COLO829 (cell line): ENCODE results near the gene PDE3B.
"Not testable (repeated sequence)": the region's sequence is repeated elsewhere in the genome, so short reads cannot be mapped to it uniquely, and the experiment has no call there.

Experiments
- DNase-seq: peaks from one replicate; pipeline ENCODE4 v3.0.0; 2012; ENCODE audit warnings: low spot score

Gene PDE3B

GRCh38 chr11:14643697-14644225 is at the start of gene PDE3B:
Gene PDE3B, plus strand, starts transcription at chr11:14643804. Its CDS starts 272 bp downstream, at chr11:14644076.
- peak; percentile 71 for DNase-seq

- DNase-seq, result not testable (repeated sequence)
Measured at GRCh38 chr11:14595261-14595660, 48.3 kb upstream of the PDE3B start.

- DNase-seq, result no peak
Measured at GRCh38 chr11:14607713-14608112, 35.9 kb upstream of the PDE3B start.

- no peak for DNase-seq
Measured at GRCh38 chr11:14609902-14610301, 33.7 kb upstream of the PDE3B start.

GRCh38 chr11:14611939-14612338 is 31.7 kb upstream of the PDE3B start:
- DNase-seq, result no peak

- DNase-seq, result peak; percentile 60
Measured at GRCh38 chr11:14612694-14613093, 30.9 kb upstream of the PDE3B start.

- DNase-seq, result no peak
Measured at GRCh38 chr11:14614091-14614622, 29.4 kb upstream of the PDE3B start.

- DNase-seq, result peak; percentile 69
Measured at GRCh38 chr11:14617241-14618027, 26.2 kb upstream of the PDE3B start.

GRCh38 chr11:14618060-14618459 is 25.5 kb upstream of the PDE3B start:
- DNase-seq, result no peak

- no peak for DNase-seq
Measured at GRCh38 chr11:14619603-14620531, 23.7 kb upstream of the PDE3B start.

GRCh38 chr11:14622223-14622954 is 21.2 kb upstream of the PDE3B start:
- no peak for DNase-seq

- no peak for DNase-seq
Measured at GRCh38 chr11:14623036-14623435, 20.6 kb upstream of the PDE3B start.

- no peak for DNase-seq
Measured at GRCh38 chr11:14625586-14626205, 17.9 kb upstream of the PDE3B start.

GRCh38 chr11:14626650-14627049 is 17.0 kb upstream of the PDE3B start:
- no peak for DNase-seq

- DNase-seq, result not testable (repeated sequence)
Measured at GRCh38 chr11:14633506-14634224, 9.9 kb upstream of the PDE3B start.

- DNase-seq, result no peak
Measured at GRCh38 chr11:14634813-14635212, 8.8 kb upstream of the PDE3B start.

- no peak for DNase-seq
Measured at GRCh38 chr11:14635546-14635945, 8.1 kb upstream of the PDE3B start.

GRCh38 chr11:14636119-14636518 is 7.5 kb upstream of the PDE3B start:
- no peak for DNase-seq

- DNase-seq, result no peak
Measured at GRCh38 chr11:14637868-14638409, 5.7 kb upstream of the PDE3B start.

- no peak for DNase-seq
Measured at GRCh38 chr11:14638561-14638960, 5.0 kb upstream of the PDE3B start.
